Kidney (tissue), 14 donors: Measurements from ENCODE around the gene RASGEF1C. TPM values are rescaled to one million over a fixed set of nuclear protein-coding genes. Genes with fewer than 3 reads are reported as not detected.

Source experiments
- DNase-seq, 5 donors: peaks; one replicate each; pipeline ENCODE4 v3.0.0-alpha.2; 2013 to 2020
- FAIRE-seq: peaks from 2 replicates; lab custom pipeline; 2012; peaks lifted over from hg19 to GRCh38; lab: Jason Lieb, UNC
- H3K27ac ChIP-seq, 2 donors: one replicate each; pipeline ENCODE4 v1.7.0; 2013; ENCODE audit warnings: low read depth in 2 of 2, low read length in 2 of 2, inconsistent platforms in 1 of 2
- H3K27me3 ChIP-seq: one replicate; pipeline ENCODE4 v1.7.1; 2013; ENCODE audit warnings: low read length, inconsistent platforms; ENCODE audit not compliant: control insufficient read depth, insufficient read depth
- H3K36me3 ChIP-seq, 3 donors: one replicate each; pipeline versions ENCODE4 v1.7.0 to v1.7.1; 2013; ENCODE audit warnings: low read length in 3 of 3, control low read depth in 1 of 3, inconsistent platforms in 1 of 3; ENCODE audit not compliant: insufficient read depth in 3 of 3, control insufficient read depth in 2 of 3
- H3K4me1 ChIP-seq, 3 donors: one replicate each; pipeline versions ENCODE4 v1.7.0 to v1.7.1; 2013; ENCODE audit warnings: low read length in 3 of 3, inconsistent platforms in 1 of 3, low read depth in 1 of 3; ENCODE audit not compliant: control insufficient read depth in 2 of 3, insufficient read depth in 2 of 3
- H3K4me3 ChIP-seq, 3 donors: one replicate each; pipeline versions ENCODE4 v1.7.0 to v1.8.1; 2013; ENCODE audit warnings: low read length in 3 of 3, control low read depth in 1 of 3, inconsistent platforms in 1 of 3
- H3K9ac ChIP-seq, 3 donors: one replicate each; pipeline versions ENCODE4 v1.7.0 to v1.7.1; 2013; ENCODE audit warnings: low read length in 3 of 3, control low read depth in 1 of 3, inconsistent platforms in 1 of 3
- H3K9me3 ChIP-seq, 3 donors: one replicate each; pipeline versions ENCODE4 v1.7.0 to v1.7.1; 2013; ENCODE audit warnings: low read length in 3 of 3, control low read depth in 1 of 3, inconsistent platforms in 1 of 3; ENCODE audit not compliant: control insufficient read depth in 2 of 3, insufficient read depth in 1 of 3
- intact Hi-C: fragments of 100-400 bp; cut with DNase I; formaldehyde crosslinking; loops from one replicate; pipeline ENCODE4 v1.11.1; 2022
- polyA plus RNA-seq: library from polyadenylated mRNA; stranded (reverse); fragments of 350-450 nt; fragmentation: Illumina TruSeq; extraction: RNeasy Lipid Tissue Mini Kit (QIAGEN cat#74804); gene quantifications from one replicate; pipeline ENCODE4 v1.2.3, GENCODE V29; 2014; ENCODE audit warnings: low read depth, low replicate concordance; ENCODE audit not compliant: insufficient read depth
- total RNA-seq: library from RNA; stranded (reverse); fragmentation: NEBNext Ultra II Directional; extraction: Animal tissue kit (Norgen Biotek cat#: 25700); gene quantifications from one replicate; pipeline ENCODE4 v1.2.1, GENCODE V29; 2021
- TF ChIP-seq, protein P1 (sequence below): IDR thresholded peaks from 3 replicates; pipeline ENCODE4 v1.5.1; 2012; ENCODE audit warnings: mild to moderate bottlenecking, moderate library complexity, borderline replicate concordance; ENCODE audit not compliant: insufficient read depth; ENCODE audit errors: extremely low read depth
- donor health status: control.
- donor health status: control.
- donor health status: control.
- donor health status: control.
- donor health status: control.
- donor health status: DM: yes; HTN: yes; CAD: no.
- donor health status: Normal renal cell carcinoma (clear cell type).

Gene RASGEF1C
- total and polyA plus RNA-seq, 2 donors from 2014 or later: 0.15 to 0.16 TPM

DNA sequence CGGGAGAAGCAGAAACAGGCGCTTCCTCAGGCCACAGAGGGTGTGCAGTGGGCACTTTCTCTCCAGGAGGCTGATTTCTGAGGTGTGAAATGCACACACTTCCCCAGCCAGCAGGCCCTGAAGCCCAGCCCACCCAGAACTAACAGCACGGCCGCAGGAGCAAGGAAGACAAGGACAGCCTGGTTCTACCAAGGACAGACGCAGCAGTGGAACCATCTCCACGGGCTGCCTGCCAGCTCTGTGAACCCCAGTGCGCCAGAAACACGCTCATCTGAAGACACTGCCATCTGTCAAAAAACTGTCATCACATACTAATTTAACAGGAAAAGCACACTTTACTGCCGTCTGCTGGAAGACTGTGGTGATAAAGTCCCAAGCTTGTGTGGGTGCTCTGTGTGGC lies 42.1 kb upstream of the RASGEF1C start:
- TF ChIP-seq, protein P1, sequence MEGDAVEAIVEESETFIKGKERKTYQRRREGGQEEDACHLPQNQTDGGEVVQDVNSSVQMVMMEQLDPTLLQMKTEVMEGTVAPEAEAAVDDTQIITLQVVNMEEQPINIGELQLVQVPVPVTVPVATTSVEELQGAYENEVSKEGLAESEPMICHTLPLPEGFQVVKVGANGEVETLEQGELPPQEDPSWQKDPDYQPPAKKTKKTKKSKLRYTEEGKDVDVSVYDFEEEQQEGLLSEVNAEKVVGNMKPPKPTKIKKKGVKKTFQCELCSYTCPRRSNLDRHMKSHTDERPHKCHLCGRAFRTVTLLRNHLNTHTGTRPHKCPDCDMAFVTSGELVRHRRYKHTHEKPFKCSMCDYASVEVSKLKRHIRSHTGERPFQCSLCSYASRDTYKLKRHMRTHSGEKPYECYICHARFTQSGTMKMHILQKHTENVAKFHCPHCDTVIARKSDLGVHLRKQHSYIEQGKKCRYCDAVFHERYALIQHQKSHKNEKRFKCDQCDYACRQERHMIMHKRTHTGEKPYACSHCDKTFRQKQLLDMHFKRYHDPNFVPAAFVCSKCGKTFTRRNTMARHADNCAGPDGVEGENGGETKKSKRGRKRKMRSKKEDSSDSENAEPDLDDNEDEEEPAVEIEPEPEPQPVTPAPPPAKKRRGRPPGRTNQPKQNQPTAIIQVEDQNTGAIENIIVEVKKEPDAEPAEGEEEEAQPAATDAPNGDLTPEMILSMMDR: no peak
- Histone ChIP-seq H3K9ac (no peak overlapping the region), H3K9me3 (peaks cover 0 to 82% (median 25%) of the 10 kb centered on the region in 3 donors), H3K27me3 (no peaks in the 10 kb centered on the region), H3K4me1 (no peaks in the 10 kb centered on the region), H3K36me3 (peaks cover 0 to 37% (median 18%) of the 10 kb centered on the region in 3 donors), H3K27ac (no peak overlapping the region), H3K4me3 (no peak overlapping the region)
- peak in 1 of 5 donors; percentile 40 for DNase-seq
- intact Hi-C loops: no loop called here
- FAIRE-seq: no peak

DNA sequence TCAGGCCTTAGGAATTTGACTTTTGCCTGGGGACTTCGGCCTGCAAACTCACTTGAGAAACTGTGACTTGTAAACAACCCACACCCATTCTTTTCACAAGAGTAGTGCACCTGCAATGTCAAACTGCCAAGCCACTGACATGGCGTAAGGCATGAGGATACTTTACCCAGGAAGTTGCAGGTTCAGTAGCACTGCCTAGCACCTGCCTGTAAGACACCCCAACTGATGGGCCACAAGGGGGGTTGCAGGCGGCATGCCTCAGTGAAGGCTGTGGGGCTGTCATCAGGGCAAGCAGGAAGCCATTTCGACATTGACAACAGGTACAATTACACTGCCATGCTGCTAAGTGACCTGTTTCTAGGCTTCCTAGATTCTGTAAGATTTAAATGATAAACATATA lies 41.3 kb upstream of the RASGEF1C start:
- intact Hi-C loops: no loop called here
- peak in 1 of 5 donors; percentile 19 for DNase-seq
- Histone ChIP-seq H3K9me3 (peaks cover 0 to 74% (median 17%) of the 10 kb centered on the region in 3 donors), H3K9ac (no peak overlapping the region), H3K36me3 (peaks cover 0 to 36% (median 18%) of the 10 kb centered on the region in 3 donors), H3K27me3 (no peaks in the 10 kb centered on the region), H3K4me1 (no peaks in the 10 kb centered on the region), H3K4me3 (no peak overlapping the region), H3K27ac (no peak overlapping the region)
- no peak for FAIRE-seq
- TF ChIP-seq, protein P1: no peak

GRCh38 chr5:180241600-180241999 lies 32.6 kb upstream of the RASGEF1C start:
- no peaks in the 10 kb centered on the region for H3K4me1 ChIP-seq
- no peak overlapping the region for H3K27ac ChIP-seq
- TF ChIP-seq, protein P1: no peak
- no peaks in the 10 kb centered on the region for H3K27me3 ChIP-seq
- FAIRE-seq (no peak), DNase-seq (no peak)
- no peaks in the 10 kb centered on the region for H3K9me3 ChIP-seq
- H3K9ac ChIP-seq: no peak overlapping the region
- H3K36me3 ChIP-seq: peaks cover 0 to 32% (median 23%) of the 10 kb centered on the region in 3 donors
- intact Hi-C loops: no loop called here
- H3K4me3 ChIP-seq: no peak overlapping the region

DNA sequence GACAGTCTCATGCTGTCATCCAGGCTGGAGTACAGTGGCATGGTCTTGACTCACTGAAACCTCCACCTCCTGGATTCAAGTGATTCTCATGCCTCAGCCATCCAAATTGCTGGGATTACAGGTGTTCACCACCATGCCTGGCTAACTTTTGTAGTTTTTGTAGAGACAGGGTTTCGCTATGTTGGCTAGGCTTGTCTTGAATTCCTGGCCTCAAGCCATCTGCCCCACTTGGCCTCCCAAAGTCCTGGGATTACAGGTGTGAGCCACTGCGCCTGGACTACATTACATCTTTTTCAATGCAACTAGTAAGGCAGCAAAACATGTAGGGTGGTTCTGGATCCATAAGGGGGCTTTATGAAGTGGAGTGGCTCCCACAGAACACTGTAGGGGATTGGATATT lies 29.6 kb upstream of the RASGEF1C start:
- TF ChIP-seq, protein P1: no peak
- H3K4me3 ChIP-seq: no peak overlapping the region
- H3K27me3 ChIP-seq: no peaks in the 10 kb centered on the region
- peaks cover 0 to 38% (median 28%) of the 10 kb centered on the region in 3 donors for H3K36me3 ChIP-seq
- FAIRE-seq (no peak), DNase-seq (no peak)
- H3K4me1 ChIP-seq: no peaks in the 10 kb centered on the region
- H3K27ac ChIP-seq: no peak overlapping the region
- peaks cover 0 to 6% (median 0%) of the 10 kb centered on the region in 3 donors for H3K9me3 ChIP-seq
- H3K9ac ChIP-seq: no peak overlapping the region
- intact Hi-C loops: no loop called here
